ENCODE measurements around the gene CSNK1D.

The CSNK1D gene

DNA sequence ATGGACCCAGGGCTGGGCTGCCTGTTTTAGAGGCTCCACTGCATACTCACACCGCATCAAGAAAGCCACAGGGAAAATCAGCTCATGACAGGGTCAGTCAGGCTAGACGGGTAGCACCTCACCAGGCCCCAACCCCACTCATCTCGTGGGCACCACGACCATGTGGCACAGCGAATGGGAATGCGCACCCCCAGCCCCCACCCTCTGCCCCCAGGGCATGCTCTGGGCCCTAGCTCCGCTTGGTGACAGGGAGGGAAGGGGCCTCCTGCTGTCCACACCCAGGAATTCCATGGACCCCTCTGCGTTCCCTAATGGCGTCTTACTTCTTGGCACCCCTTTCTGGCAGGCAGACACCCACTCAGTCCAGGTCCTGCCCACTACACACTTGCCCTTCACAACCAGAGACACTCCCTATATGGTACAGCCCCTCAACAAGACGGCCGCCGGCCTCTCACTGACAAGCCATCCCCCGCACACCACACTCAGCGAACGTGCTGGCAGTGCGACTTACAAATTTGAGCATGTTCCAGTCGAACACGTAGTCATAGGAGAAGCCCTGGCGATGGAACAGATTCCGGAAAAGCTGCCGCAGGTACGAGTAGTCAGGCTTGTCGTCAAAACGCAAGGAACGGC lies 22.5 kb downstream of the CSNK1D start:
- H3K4me1 ChIP-seq (ENCODE audit: insufficient read depth, low read length): peaks cover 23% of the 10 kb centered on the region

DNA sequence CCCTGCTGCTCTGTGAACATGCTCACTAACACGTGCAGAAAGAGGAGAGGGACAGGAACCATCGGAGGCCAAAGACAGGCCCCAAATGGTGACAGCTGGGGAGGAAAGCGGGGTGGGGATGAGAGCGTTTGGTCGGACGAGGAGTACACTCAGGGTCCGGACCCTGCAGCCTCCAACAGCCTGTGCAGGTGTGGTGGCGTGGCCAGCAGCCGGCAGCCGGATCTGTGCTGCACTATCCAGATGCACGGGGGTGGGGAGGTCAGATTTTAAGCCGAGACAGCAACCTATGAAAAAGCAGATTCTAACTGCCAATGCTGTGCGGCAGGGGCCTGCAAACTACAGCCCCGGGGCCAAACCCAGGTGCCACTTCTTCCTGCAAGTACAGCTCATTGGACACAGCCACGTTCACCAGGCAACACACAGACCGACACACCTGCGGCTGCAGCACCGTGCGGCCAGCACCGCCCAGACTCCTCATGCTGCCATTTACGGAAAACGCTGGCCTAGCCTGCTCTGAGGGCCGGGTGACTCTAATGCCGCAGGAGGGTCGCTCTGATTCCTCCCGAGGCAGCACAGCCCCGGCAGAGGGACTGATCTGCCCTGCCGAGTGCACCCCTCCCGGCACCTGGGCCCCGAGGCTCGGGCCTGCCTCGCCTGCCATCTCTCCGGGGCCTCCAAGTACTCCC lies 23.5 kb downstream of the CSNK1D start:
- H3K27ac ChIP-seq (ENCODE audit: low read depth, low read length): no peak overlapping the region
- H3K27me3 ChIP-seq (ENCODE audit: control insufficient read depth in 1 of 2, insufficient read depth in 2 of 2, low read length in 2 of 2): no peaks in the 10 kb centered on the region

More for the DNA sequence above, 22.5 kb downstream of the CSNK1D start:
- H3K9me3 ChIP-seq (ENCODE audit: low read length): no peaks in the 10 kb centered on the region
- H3K27ac ChIP-seq (ENCODE audit: low read depth, low read length): no peak overlapping the region
- H3K27me3 ChIP-seq (ENCODE audit: control insufficient read depth in 1 of 2, insufficient read depth in 2 of 2, low read length in 2 of 2): no peaks in the 10 kb centered on the region
- no peak overlapping the region for H3K9ac ChIP-seq (ENCODE audit: low read length)
- H3K4me3 ChIP-seq (ENCODE audit: low read depth in 1 of 2, low read length in 2 of 2): no peak overlapping the region
- peaks cover 76% of the 10 kb centered on the region for H3K36me3 ChIP-seq (ENCODE audit: insufficient read depth, low read length)

DNA sequence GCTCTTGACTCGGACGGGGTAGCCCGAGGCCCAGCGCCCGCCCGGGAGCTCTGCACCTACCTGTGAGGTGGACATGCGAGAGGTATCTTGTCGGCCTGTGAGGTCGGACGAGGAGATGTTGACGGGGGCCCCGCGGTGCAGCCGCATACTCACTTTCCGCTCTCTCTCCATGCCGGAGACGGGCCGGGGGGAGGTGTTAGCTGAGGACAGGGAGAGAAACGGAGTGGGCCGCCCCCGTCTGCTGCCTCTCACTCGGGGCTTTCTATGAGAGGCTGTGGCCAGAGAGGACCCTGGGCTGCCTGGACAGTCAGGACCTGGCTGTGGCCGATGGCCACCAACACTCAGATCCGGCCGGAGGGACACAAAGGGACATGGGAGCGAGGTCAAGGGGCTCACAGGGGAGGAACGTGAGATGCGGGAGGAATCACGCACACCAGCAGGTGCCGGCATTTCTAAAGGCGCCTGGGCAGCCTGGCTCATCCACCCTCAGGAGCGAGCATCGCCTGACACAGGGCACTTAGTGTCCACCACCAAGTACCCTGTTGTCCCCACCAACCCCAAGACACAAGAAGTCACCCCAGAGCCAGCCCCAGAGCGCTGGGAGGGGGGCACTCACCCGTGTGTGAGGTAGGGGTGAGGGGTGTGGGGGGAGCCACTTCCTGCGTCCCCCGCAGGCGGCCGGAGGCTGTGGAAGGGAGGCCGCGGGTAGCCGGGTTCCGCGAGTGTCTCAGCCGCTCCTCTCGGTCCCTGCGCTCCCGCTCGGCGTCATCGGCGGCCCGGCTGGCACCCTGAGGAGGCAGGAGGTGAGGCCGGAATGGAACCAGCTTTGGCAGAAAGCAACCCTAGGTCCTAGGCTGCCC lies 24.5 kb downstream of the CSNK1D start:
- Histone ChIP-seq H3K9me3 (ENCODE audit: low read length) (no peaks in the 10 kb centered on the region), H3K27ac (ENCODE audit: low read depth, low read length) (no peak overlapping the region), H3K4me1 (ENCODE audit: insufficient read depth, low read length) (peaks cover 26% of the 10 kb centered on the region), H3K9ac (ENCODE audit: low read length) (no peak overlapping the region), H3K27me3 (ENCODE audit: control insufficient read depth in 1 of 2, insufficient read depth in 2 of 2, low read length in 2 of 2) (no peaks in the 10 kb centered on the region), H3K4me3 (ENCODE audit: low read depth in 1 of 2, low read length in 2 of 2) (no peak overlapping the region), H3K36me3 (ENCODE audit: insufficient read depth, low read length) (peaks cover 85% of the 10 kb centered on the region)

More for the DNA sequence above, 23.5 kb downstream of the CSNK1D start:
- Histone ChIP-seq H3K4me3 (ENCODE audit: low read depth in 1 of 2, low read length in 2 of 2) (no peak overlapping the region), H3K36me3 (ENCODE audit: insufficient read depth, low read length) (peaks cover 76% of the 10 kb centered on the region), H3K9ac (ENCODE audit: low read length) (no peak overlapping the region), H3K4me1 (ENCODE audit: insufficient read depth, low read length) (peaks cover 26% of the 10 kb centered on the region), H3K9me3 (ENCODE audit: low read length) (no peaks in the 10 kb centered on the region)

DNA sequence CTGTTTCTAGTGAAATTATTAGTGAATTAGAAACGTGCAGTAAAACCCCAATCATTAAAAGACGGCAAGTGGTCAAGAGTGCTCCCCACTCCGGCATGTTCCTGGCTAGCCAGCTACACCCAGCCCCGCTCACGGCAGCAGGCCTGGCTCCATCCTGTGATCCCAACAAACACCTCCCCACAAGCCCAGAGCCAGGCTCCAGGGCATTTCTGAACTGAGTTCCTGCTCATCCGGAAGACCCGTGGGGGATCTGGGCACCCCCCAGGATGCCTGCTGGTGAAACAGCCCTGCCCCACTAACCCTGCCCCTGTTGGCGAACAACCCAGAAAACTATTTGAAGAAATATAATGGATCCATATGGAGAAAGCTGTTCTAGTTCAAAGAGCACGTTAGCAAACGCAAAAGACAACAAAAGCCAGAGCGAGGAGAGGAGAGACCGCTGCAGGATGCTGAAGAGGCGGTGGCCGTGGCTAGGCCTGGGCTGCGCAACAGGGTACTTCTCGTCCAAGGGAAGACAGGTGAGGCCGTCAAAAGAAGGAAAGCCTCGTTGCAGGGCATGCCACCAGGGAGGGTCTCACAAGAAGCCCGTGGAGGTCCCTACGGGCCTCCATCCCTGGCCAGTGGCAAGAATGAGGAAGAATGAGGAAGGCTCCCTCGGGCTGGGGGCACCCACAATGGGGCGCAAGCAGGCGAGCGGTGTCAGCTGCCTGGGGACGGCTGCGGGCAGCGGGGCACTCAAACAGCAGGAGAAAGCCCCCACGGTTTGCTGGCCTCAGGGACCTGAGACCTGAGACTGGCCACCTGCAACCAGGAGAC lies 25.4 kb downstream of the CSNK1D start:
- Histone ChIP-seq H3K36me3 (ENCODE audit: insufficient read depth, low read length) (peaks cover 89% of the 10 kb centered on the region), H3K4me1 (ENCODE audit: insufficient read depth, low read length) (peaks cover 36% of the 10 kb centered on the region), H3K27me3 (ENCODE audit: control insufficient read depth in 1 of 2, insufficient read depth in 2 of 2, low read length in 2 of 2) (no peaks in the 10 kb centered on the region), H3K9ac (ENCODE audit: low read length) (peak overlapping the region; percentile 49), H3K27ac (ENCODE audit: low read depth, low read length) (peak overlapping the region; percentile 75), H3K9me3 (ENCODE audit: low read length) (no peaks in the 10 kb centered on the region), H3K4me3 (ENCODE audit: low read depth in 1 of 2, low read length in 2 of 2) (no peak overlapping the region)

DNA sequence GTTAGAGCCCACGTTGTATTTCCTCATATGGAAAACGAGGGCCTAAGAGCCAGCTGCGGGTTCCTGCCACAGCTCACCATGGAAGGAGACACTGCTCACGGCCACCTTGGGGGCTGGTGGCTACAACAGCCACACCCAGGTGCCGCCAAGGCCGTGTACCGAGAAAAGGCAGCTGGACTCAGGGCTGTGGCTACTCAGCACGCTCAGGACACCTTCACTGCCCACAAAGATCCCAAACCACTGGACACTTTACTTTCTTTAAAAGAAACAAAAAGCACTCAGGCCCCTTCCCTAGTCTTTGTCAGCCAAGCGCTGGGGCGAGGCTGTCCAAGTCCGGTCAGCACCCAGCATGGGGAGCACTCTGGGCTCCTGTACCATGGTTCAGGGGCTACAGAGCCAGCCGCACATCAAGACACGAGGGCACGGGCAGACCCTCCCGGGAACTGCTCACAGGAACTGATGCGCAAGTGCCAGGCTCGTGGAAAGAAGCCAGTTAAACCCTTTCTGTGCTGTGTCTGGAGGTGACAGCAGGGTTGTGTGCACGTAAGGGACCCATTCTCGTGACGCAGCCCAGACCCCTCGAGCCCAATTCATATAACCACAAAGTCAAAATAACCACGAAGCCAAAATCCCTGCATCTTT lies 26.2 kb downstream of the CSNK1D start:
- Histone ChIP-seq H3K4me3 (ENCODE audit: low read depth in 1 of 2, low read length in 2 of 2) (peak overlapping the region in 1 of 2 donors; percentile 0), H3K9ac (ENCODE audit: low read length) (peak overlapping the region; percentile 49)

DNA sequence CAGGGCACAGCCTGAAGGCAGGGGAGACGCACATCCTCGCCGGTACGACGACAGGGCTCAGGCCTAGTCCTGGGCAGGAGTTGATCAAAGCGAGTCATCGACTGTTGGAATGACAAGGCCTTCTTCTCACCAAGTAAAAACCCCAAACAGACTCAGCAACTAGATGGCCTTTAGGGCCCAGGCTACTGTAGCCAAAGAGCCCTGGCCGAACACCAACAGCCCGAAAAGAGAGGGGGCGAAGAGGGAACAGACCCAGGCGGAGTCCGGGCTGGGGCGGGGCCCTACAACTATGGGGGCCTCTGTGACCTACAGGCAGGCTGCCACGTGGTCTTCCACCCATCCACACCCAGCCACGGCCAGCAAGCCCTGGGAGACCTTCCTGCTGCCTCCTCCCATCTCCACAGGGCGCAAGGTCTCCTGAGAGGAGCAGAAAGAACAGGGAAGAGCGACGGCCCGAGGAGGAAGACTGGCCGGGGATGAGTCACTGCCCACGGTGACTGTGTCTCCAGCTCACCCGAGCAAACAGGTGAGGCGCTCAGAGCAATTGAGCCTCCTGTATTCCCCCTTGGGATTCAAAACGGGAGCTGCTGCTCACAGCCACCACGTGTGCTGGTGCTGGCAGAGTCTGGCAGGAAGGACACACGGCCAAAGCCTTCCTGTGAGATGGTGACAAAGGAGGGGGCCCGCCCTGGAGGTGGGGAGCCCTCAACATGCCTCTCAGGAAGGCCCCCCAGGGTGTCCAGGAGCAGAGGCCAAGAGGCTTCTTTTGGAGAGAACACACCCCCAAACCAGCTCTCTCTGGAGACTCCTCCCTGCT lies 26.9 kb downstream of the CSNK1D start:
- peak overlapping the region; percentile 75 for H3K27ac ChIP-seq (ENCODE audit: low read depth, low read length)
- H3K36me3 ChIP-seq (ENCODE audit: insufficient read depth, low read length): peaks cover 82% of the 10 kb centered on the region
- peak overlapping the region; percentile 49 for H3K9ac ChIP-seq (ENCODE audit: low read length)
- peaks cover 51% of the 10 kb centered on the region for H3K4me1 ChIP-seq (ENCODE audit: insufficient read depth, low read length)
- no peaks in the 10 kb centered on the region for H3K9me3 ChIP-seq (ENCODE audit: low read length)
- no peaks in the 10 kb centered on the region for H3K27me3 ChIP-seq (ENCODE audit: control insufficient read depth in 1 of 2, insufficient read depth in 2 of 2, low read length in 2 of 2)
- peak overlapping the region; percentile 0 to 2 for H3K4me3 ChIP-seq (ENCODE audit: low read depth in 1 of 2, low read length in 2 of 2)

More for the DNA sequence above, 26.2 kb downstream of the CSNK1D start:
- peaks cover 44% of the 10 kb centered on the region for H3K4me1 ChIP-seq (ENCODE audit: insufficient read depth, low read length)
- H3K36me3 ChIP-seq (ENCODE audit: insufficient read depth, low read length): peaks cover 89% of the 10 kb centered on the region
- no peaks in the 10 kb centered on the region for H3K9me3 ChIP-seq (ENCODE audit: low read length)
- peak overlapping the region; percentile 75 for H3K27ac ChIP-seq (ENCODE audit: low read depth, low read length)
- no peaks in the 10 kb centered on the region for H3K27me3 ChIP-seq (ENCODE audit: control insufficient read depth in 1 of 2, insufficient read depth in 2 of 2, low read length in 2 of 2)

DNA sequence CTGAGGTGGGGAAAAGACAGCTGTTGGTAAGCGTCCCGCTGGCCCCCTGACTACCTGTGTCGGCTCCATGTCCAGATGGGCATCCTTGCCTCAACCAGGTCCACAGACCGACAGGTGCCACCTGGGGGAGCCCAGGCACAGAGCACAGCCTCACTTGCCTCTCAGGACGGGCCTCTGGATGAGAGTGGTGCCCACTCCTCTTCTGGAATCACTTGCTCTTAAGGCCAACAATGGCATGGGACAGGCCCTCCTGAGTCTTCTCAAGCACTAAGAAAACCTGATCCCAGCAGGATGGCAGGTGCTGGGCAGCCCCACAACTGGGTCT lies 27.5 kb downstream of the CSNK1D start:
- Histone ChIP-seq H3K4me1 (ENCODE audit: insufficient read depth, low read length) (peaks cover 57% of the 10 kb centered on the region), H3K4me3 (ENCODE audit: low read depth in 1 of 2, low read length in 2 of 2) (no peak overlapping the region)

DNA sequence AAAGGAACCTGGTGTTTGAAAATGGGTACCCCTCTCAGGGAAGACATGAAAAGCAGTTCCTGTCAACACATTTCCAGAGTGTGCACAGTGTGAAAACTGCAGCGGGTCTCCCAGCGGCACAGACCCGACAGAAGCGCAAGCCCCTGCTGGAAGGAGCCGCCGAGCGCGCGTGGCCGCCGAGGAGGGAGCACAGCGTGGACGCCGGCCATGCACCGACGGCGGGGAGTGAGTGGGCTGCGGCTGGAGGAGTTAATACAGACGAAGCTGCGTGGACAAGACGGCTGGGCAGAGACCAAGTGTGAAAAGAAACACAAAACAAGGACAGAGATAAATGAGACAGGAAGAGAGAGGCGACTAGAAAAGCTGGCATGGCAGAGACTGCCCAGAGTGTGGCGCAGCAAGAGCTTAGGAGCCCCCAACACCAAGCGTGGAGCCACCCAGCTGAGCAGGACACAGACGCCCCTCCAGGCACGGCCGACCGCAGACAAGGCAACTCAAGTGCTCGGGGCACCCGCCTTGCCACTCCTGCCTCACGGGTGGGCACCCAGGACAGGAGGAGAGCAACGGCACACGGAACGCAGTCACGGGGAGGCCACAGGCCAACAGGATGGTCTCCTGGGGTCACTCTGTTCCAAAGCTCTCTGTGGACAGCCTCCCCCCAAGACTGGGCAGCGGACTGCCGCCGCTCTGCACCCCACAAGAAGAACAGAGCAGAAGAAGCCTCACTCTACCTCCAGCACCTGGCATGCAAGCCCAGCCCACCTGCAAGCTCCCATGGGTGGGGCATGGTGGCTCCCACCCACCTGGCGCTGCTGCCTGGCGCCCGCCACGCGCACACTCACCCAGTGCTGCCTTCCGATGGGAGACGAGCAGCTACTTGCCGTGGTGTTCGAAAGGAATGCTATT lies 28.1 kb downstream of the CSNK1D start:
- no peak overlapping the region for H3K4me3 ChIP-seq (ENCODE audit: low read depth in 1 of 2, low read length in 2 of 2)
- no peaks in the 10 kb centered on the region for H3K9me3 ChIP-seq (ENCODE audit: low read length)
- no peaks in the 10 kb centered on the region for H3K27me3 ChIP-seq (ENCODE audit: control insufficient read depth in 1 of 2, insufficient read depth in 2 of 2, low read length in 2 of 2)
- peaks cover 70% of the 10 kb centered on the region for H3K36me3 ChIP-seq (ENCODE audit: insufficient read depth, low read length)
- no peak overlapping the region for H3K9ac ChIP-seq (ENCODE audit: low read length)
- H3K4me1 ChIP-seq (ENCODE audit: insufficient read depth, low read length): peaks cover 63% of the 10 kb centered on the region
- peak overlapping the region; percentile 75 for H3K27ac ChIP-seq (ENCODE audit: low read depth, low read length)

More for the DNA sequence above, 27.5 kb downstream of the CSNK1D start:
- Histone ChIP-seq H3K9ac (ENCODE audit: low read length) (peak overlapping the region; percentile 49), H3K9me3 (ENCODE audit: low read length) (no peaks in the 10 kb centered on the region), H3K36me3 (ENCODE audit: insufficient read depth, low read length) (peaks cover 76% of the 10 kb centered on the region), H3K27me3 (ENCODE audit: control insufficient read depth in 1 of 2, insufficient read depth in 2 of 2, low read length in 2 of 2) (no peaks in the 10 kb centered on the region), H3K27ac (ENCODE audit: low read depth, low read length) (peak overlapping the region; percentile 75)

DNA sequence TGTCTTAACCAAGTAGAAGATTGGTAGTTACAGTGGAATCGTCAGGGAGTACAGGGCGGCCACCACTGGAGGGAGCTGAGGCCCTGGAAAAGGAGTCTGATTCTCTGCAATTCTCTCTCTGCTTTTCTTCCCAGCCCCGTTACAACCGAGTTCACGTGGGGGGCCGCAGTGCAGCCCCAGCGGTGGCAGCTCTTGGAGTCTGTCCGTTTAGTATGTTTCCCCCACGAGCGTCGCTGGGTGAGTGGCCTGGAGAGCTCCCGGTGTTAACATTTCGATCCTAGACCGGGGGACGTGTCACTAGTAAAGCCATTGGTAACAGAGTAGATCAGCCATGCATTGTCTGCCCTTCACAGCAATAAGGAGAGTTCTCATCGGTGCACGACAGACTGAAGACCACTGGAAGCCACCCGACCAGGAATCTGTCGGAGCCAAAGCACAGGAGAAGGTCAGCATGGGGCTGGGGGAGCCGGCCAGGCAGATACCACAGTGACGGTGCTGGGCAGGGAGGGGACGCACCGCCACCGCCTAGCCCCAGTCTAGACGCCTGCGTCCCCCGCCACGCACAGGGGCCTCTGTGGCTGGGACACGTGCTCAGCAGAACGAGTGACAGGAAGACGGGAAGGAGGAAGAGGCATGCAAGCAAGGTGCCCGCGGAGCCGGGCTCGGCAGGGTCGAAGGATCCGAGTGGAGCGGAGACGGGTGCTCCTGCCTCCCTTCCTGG lies 28.9 kb downstream of the CSNK1D start:
- peaks cover 71% of the 10 kb centered on the region for H3K4me1 ChIP-seq (ENCODE audit: insufficient read depth, low read length)
- H3K27ac ChIP-seq (ENCODE audit: low read depth, low read length): peak overlapping the region; percentile 48
- peaks cover 62% of the 10 kb centered on the region for H3K36me3 ChIP-seq (ENCODE audit: insufficient read depth, low read length)
- H3K4me3 ChIP-seq (ENCODE audit: low read depth in 1 of 2, low read length in 2 of 2): no peak overlapping the region
- no peaks in the 10 kb centered on the region for H3K9me3 ChIP-seq (ENCODE audit: low read length)
- H3K27me3 ChIP-seq (ENCODE audit: control insufficient read depth in 1 of 2, insufficient read depth in 2 of 2, low read length in 2 of 2): no peaks in the 10 kb centered on the region
- no peak overlapping the region for H3K9ac ChIP-seq (ENCODE audit: low read length)
